Mesodermal cell (in vitro differentiated cells): ENCODE data around the gene C19orf44.
A peak's percentile ranks its signal among the peaks of the same experiment; 100 is the strongest.

ENCODE experiments used
- H3K27ac ChIP-seq: 2 replicates; pipeline ENCODE4 v1.7.0; 2013; ENCODE audit warnings: mild to moderate bottlenecking, low read depth, low read length, moderate library complexity; ENCODE audit not compliant: severe bottlenecking
- H3K36me3 ChIP-seq: 2 replicates; pipeline ENCODE4 v1.7.1; 2013; ENCODE audit warnings: mild to moderate bottlenecking, low read length, moderate library complexity; ENCODE audit not compliant: control insufficient read depth, insufficient read depth
- H3K4me1 ChIP-seq: one replicate; pipeline ENCODE4 v1.7.1; 2013; ENCODE audit warnings: mild to moderate bottlenecking, low read length; ENCODE audit not compliant: insufficient read depth, control insufficient read depth, poor library complexity, severe bottlenecking
- H3K4me3 ChIP-seq: 2 replicates; pipeline ENCODE4 v1.7.0; 2013; ENCODE audit warnings: low read length, control low read depth, mild to moderate bottlenecking; ENCODE audit not compliant: insufficient read depth, poor library complexity, severe bottlenecking; ENCODE audit errors: extremely low read depth
- H3K9me3 ChIP-seq: 2 replicates; pipeline ENCODE4 v1.7.1; 2013; ENCODE audit warnings: mild to moderate bottlenecking, low read length, moderate library complexity; ENCODE audit not compliant: control insufficient read depth
- WGBS, 2 experiments: methylation state at CpG; one replicate each; pipeline ENCODE4 v1.1.5; 2013; ENCODE audit warnings: missing lambda C conversion rate in 2 of 2; ENCODE audit not compliant: insufficient coverage in 2 of 2; 5-methylcytosine and 5-hydroxymethylcytosine counted together

Gene C19orf44

GRCh38 chr19:16562608-16563025 lies 66.4 kb downstream of the C19orf44 start:
- 97 to 99% methylated on average over 5 of the region's 6 CpGs for WGBS, 2 experiments
- H3K4me3 ChIP-seq: no peak overlapping the region
- peaks cover 86% of the 10 kb centered on the region for H3K36me3 ChIP-seq
- no peaks in the 10 kb centered on the region for H3K9me3 ChIP-seq
- H3K4me1 ChIP-seq: peaks cover 7% of the 10 kb centered on the region
- no peak overlapping the region for H3K27ac ChIP-seq

GRCh38 chr19:16564842-16565241 lies 68.6 kb downstream of the C19orf44 start:
- Histone ChIP-seq H3K9me3 (no peaks in the 10 kb centered on the region), H3K27ac (no peak overlapping the region), H3K4me1 (peaks cover 17% of the 10 kb centered on the region), H3K36me3 (peaks cover 86% of the 10 kb centered on the region), H3K4me3 (no peak overlapping the region)
- 99 to 100% methylated on average over 5 to 6 of the region's 7 CpGs for whole genome bisulfite sequencing, 2 experiments

GRCh38 chr19:16566161-16566560 lies 70.0 kb downstream of the C19orf44 start:
- H3K4me1 ChIP-seq: peaks cover 23% of the 10 kb centered on the region
- peaks cover 86% of the 10 kb centered on the region for H3K36me3 ChIP-seq
- WGBS, 2 experiments: 95 to 96% methylated on average over 10 of the region's 10 CpGs
- no peak overlapping the region for H3K27ac ChIP-seq
- no peaks in the 10 kb centered on the region for H3K9me3 ChIP-seq
- no peak overlapping the region for H3K4me3 ChIP-seq

GRCh38 chr19:16566702-16567101 lies 70.5 kb downstream of the C19orf44 start:
- H3K4me3 ChIP-seq: no peak overlapping the region
- H3K36me3 ChIP-seq: peaks cover 80% of the 10 kb centered on the region
- H3K27ac ChIP-seq: no peak overlapping the region
- 93% methylated on average over 2 of the region's 5 CpGs; no CpG with 5 or more reads in 1 of the 2 experiments for WGBS, 2 experiments
- H3K4me1 ChIP-seq: peaks cover 25% of the 10 kb centered on the region
- no peaks in the 10 kb centered on the region for H3K9me3 ChIP-seq

- Histone ChIP-seq H3K27ac (peak overlapping the region; percentile 16), H3K4me1 (peaks cover 25% of the 10 kb centered on the region), H3K4me3 (no peak overlapping the region), H3K9me3 (no peaks in the 10 kb centered on the region), H3K36me3 (peaks cover 62% of the 10 kb centered on the region)
- 94 to 95% methylated on average over 14 to 17 of the region's 17 CpGs for WGBS, 2 experiments
Observed at GRCh38 chr19:16569609-16570320, 73.6 kb downstream of the C19orf44 start.
